HG03045 (cell line): ENCODE data around the gene ADAM11.
"Not testable (repeated sequence)": the region's sequence is repeated elsewhere in the genome, so short reads cannot be mapped to it uniquely, and the experiment has no call there.

Experiments used
- ATAC-seq: cut with Tn5 transposase; IDR thresholded peaks from one replicate; pipeline ENCODE4 v1.9.1; 2021; ENCODE audit warnings: mild to moderate bottlenecking, moderate library complexity; ENCODE audit not compliant: unreplicated experiment

ADAM11 gene, protein sequence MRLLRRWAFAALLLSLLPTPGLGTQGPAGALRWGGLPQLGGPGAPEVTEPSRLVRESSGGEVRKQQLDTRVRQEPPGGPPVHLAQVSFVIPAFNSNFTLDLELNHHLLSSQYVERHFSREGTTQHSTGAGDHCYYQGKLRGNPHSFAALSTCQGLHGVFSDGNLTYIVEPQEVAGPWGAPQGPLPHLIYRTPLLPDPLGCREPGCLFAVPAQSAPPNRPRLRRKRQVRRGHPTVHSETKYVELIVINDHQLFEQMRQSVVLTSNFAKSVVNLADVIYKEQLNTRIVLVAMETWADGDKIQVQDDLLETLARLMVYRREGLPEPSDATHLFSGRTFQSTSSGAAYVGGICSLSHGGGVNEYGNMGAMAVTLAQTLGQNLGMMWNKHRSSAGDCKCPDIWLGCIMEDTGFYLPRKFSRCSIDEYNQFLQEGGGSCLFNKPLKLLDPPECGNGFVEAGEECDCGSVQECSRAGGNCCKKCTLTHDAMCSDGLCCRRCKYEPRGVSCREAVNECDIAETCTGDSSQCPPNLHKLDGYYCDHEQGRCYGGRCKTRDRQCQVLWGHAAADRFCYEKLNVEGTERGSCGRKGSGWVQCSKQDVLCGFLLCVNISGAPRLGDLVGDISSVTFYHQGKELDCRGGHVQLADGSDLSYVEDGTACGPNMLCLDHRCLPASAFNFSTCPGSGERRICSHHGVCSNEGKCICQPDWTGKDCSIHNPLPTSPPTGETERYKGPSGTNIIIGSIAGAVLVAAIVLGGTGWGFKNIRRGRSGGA

DNA sequence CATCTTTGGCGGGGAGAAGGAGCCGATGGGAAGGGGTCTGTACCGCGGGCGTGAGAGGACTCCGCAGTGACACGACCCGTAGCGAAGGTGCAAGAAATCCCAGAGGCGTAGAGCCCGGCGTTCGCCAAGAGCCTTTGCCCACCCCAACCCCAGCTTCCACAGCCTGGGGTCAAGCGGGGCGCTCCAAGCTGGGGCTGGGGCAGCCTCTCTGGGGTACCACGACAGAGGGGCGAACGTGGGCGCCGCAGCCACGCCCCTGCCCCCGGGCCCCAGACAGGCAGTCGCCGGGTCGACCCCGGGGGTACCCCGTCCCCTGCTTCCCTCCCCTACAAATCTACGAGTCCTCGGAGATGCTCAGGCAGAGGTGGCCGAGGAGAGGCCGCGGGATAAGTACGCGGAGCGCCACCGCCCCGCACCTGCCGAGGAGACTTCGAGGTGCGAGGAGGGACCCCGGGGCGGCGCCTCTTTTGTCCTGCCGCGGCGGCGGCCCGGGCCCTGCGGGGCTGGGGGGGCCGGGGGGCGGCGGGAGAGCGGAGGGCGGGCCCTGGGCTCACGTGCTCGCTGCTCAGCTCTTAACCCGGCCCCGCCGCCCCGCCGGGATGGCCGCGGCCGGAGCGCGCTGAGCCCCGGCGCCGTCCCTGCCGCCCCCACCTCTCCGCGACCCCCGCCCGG is at the start of gene ADAM11:
Gene ADAM11 (plus strand): TSS at position 575 of the 672 bp plus-strand sequence. CDS start 212 bp downstream, outside the sequence.
- ATAC-seq, result no peak

GRCh38 chr17:44719444-44719843 is 39.3 kb upstream of the ADAM11 start:
- no peak for ATAC-seq

- no peak for ATAC-seq
These were observed 36.5 kb upstream of the ADAM11 start for GRCh38 chr17:44722254-44722653.

GRCh38 chr17:44726121-44726520 is 32.7 kb upstream of the ADAM11 start:
- not testable (repeated sequence) for ATAC-seq

GRCh38 chr17:44733753-44734152 is 25.0 kb upstream of the ADAM11 start:
- ATAC-seq, result no peak

GRCh38 chr17:44734272-44734671 is 24.5 kb upstream of the ADAM11 start:
- no peak for ATAC-seq

DNA sequence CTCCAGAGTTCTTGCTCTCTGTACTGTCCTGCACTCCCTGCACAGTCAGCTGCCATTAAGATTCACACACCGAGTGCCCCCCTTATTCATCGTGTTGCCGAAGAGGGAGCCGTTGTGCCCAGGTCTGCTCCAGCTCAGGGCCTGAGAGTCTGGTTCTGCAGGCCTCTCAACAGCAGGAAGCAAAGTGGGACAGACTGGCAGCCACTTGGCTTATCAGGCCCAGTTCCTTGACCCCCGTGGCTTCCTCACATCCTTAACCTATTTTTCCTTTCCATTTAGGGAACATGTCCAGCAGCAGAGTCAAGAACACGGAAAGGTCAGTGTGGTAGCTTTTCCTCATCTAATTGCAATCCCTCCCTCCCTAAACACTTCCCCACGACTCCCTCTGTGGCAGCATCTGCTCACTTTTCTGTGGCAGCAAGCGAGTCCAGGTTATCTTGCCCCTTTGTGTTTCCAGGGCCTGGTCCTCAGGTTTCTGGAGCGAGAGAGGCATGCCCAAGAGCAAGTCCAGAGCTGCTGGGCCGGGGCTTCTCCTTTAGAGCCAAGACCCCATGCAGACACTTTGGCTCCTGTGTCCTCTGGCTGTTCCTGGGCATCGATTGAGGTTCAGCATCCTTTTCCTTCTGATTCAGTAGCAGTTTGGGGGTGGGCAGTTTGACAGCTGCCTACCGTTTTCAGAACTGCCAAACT is 22.1 kb upstream of the ADAM11 start:
- ATAC-seq, result no peak

DNA sequence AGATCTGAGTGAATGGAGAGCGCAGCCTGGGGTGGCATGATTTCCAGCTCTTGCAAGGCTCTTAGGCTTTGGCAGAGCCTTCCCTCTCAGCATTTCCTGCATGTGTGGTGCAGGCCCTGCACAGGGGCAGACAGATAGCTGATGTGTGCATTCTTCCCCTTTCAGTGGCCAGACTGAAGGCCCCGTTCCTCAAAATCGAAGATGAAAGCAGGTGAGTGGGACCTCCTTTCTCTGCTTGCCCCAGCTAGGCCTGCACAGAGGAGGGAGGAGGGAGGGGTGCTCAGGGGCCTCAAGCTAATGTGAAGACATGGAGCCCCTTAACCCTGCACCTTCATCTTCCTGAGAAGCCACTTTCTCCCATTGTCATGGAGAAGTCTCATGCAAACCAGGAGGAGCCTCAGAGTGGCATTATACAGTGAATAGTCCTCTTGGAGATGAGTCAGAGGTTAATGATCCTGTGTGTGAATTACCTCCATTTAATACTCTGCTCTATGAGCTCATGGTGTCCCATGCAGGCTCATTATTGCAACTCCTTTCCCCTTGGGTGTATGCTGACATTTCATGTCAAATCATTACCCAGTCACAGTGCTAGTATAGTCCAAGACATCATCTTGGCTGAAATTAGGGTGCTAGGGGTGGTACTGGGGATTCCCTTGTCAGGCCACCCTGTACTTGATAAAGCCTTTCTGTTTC is 20.4 kb upstream of the ADAM11 start:
- ATAC-seq, result no peak

GRCh38 chr17:44741316-44741715 is 17.5 kb upstream of the ADAM11 start:
- no peak for ATAC-seq

DNA sequence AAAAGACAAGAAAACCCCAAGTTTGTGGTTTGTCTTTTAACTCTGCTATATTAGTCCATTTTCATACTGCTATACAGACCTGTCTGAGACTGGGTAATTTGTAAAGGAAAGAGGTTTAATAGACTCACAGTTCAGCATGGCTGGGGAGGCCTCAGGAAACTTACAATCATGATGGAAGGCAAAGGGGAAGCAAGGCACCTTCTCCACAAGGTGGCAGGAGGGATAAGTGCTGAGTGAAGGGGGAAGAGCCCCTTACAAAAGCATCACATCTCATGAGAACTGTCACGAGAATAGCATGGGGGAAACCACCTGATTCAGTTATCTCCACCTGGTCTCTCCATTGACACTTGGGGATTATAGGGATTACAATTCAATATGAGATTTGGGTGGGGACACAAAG is 13.5 kb upstream of the ADAM11 start:
- ATAC-seq, result no peak

- ATAC-seq, result not testable (repeated sequence)
These were observed 13.1 kb upstream of the ADAM11 start for GRCh38 chr17:44745738-44746137.

- no peak for ATAC-seq
These were observed 11.2 kb upstream of the ADAM11 start for GRCh38 chr17:44747566-44747965.

DNA sequence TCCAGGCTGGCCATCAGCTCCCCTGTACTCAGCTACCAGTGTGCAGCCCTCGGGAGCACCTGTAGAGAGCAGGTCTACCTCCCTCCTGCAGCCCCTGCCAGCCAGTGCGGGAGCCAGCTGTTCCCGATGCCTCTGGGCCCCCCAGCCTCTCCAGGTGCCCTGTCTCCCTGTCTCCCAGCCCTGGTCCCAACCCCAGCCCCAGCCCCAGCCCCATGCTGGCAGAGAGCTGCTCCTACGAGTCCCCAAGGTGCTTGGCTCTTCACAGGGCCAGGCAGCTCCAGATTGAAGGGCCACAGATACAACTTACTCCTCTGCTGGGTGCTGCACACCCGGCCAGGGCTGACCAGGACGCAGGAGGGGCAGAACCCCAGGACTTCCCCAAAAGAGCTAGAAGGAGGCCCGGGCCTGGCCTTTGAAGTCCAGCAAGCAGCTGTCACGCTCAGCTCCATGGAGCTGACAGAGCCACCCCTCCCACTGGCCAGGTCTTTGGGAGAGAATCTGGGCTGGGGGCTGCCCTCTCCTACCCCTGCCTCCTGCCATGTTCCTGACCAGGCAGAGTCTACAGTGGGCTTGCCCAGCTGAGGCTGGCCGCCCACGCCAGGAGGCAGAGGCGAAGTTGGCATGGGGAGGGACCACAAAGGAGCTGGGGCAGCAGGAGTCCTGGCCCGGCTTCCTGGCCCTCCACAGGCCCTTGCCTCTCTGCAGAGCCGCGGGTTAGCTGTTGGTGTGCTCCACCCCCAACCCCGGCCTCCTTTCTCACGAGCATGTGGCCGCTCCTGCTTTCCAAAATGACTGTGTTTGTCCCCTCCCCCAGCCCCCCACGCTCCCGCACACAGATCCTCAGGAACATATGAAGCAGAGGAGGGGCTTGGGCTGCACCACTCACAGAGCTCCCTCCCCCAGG is 9.5 kb upstream of the ADAM11 start:
- no peak for ATAC-seq

- no peak for ATAC-seq
These were observed 8.8 kb upstream of the ADAM11 start for GRCh38 chr17:44749980-44750318.

DNA sequence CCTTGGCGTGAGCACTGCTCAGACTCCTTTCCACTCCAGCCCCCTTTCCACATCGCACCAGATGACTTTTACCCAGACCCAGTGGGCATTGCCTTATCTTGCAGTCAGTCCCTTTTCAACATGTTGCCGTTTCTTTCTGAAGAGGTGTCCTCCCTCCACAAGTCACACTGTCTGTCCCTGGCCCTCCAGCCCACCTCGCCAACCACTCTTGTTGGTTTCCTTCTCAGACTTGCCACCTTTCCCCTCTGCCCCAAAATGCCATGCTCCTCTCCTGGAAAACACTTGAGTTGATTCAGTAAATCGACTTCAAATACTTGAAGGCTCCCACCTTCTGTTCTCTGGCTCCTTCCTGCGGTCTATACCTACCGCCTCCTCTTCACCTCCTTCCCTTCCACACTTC is 7.5 kb upstream of the ADAM11 start:
- no peak for ATAC-seq

- no peak for ATAC-seq
These were observed 7.0 kb upstream of the ADAM11 start for GRCh38 chr17:44751806-44752205.

GRCh38 chr17:44752953-44753861 is 5.6 kb upstream of the ADAM11 start:
- no peak for ATAC-seq

DNA sequence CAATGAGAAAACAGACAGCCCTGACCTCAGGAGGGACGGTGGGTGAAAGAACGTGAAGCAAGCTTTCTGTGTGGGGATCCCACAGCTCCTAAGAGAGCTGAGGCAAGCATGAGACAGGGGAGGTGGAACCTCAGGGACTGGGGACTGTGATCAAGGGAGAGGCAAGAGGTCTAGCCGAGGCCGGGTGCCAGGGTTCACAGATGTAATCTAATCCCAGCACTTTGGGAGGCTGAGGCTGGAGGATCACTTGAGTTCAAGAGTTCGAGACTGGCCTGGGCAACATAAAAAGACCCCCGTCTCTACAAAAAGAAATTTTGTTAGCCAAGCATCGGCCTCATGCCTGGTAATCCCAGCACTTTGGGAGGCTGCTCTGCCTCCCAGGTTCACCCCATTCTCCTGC is 4.5 kb upstream of the ADAM11 start:
- no peak for ATAC-seq
